Gastroesophageal sphincter (tissue), 4 donors: ENCODE results near the gene PXDC1. TPM values are rescaled to one million over a fixed set of nuclear protein-coding genes. Genes with fewer than 3 reads are reported as not detected.

Experiments used
- ATAC-seq: fragments of 150-250 bp; one replicate; pipeline ENCODE4 v1.9.1; 2016; ENCODE audit warnings: mild to moderate bottlenecking, moderate library complexity
- H3K27ac ChIP-seq, 4 donors: fragments of 200-600 bp; sonication (generic) in 3 of 4; 1 replicate in 3 of 4; 2 replicates in 1 of 4; pipeline ENCODE4 v1.5.1; 2016 to 2019
- H3K27me3 ChIP-seq: fragments of 200-600 bp; sonication (generic); one replicate; pipeline ENCODE4 v1.5.1; 2019
- H3K36me3 ChIP-seq, 2 donors: fragments of 200-600 bp; sonication (generic); one replicate each; pipeline ENCODE4 v1.5.1; 2019; ENCODE audit warnings: control low read depth in 1 of 2
- H3K4me1 ChIP-seq, 3 donors: fragments of 200-600 bp; sonication (generic); 1 replicate in 2 of 3; 2 replicates in 1 of 3; pipeline ENCODE4 v1.5.1; 2016 to 2019; ENCODE audit warnings: control low read depth in 2 of 3
- H3K4me3 ChIP-seq, 2 donors: fragments of 200-600 bp; sonication (generic); one replicate each; pipeline ENCODE4 v1.5.1; 2019; ENCODE audit warnings: mild to moderate bottlenecking in 1 of 2, moderate library complexity in 1 of 2
- H3K9me3 ChIP-seq, 3 donors: fragments of 200-600 bp; sonication (generic); one replicate each; pipeline ENCODE4 v1.5.1; 2017 to 2019; ENCODE audit warnings: control low read depth in 2 of 3
- CTCF ChIP-seq, 4 experiments: fragments of 200-600 bp in 2 of 4; fragments of 450-650 bp in 2 of 4; sonication (generic) in 1 of 4; IDR thresholded peaks; one replicate each; pipeline ENCODE4 v1.5.1; 2017 to 2019; ENCODE audit warnings: antibody characterized with exemption in 4 of 4, mild to moderate bottlenecking in 2 of 4, moderate library complexity in 2 of 4
- EP300 ChIP-seq: sonication (generic); formaldehyde crosslinking; IDR thresholded peaks from one replicate; pipeline ENCODE4 v1.6.1; 2017; ENCODE audit warnings: antibody characterized with exemption, mild to moderate bottlenecking
- POLR2A ChIP-seq, 2 donors: fragments of 450-650 bp; IDR thresholded peaks; one replicate each; pipeline ENCODE4 v1.6.1; 2017; ENCODE audit warnings: antibody characterized with exemption in 2 of 2, mild to moderate bottlenecking in 2 of 2, moderate library complexity in 1 of 2
- POLR2AphosphoS5 ChIP-seq: sonication (generic); formaldehyde crosslinking; IDR thresholded peaks from one replicate; pipeline ENCODE4 v1.6.1; 2017; ENCODE audit warnings: antibody characterized with exemption
- WGBS, 2 donors: methylation state at CpG; one replicate each; pipeline ENCODE4 v1.1.5; 2018; ENCODE audit warnings: low coverage in 1 of 2; 5-methylcytosine and 5-hydroxymethylcytosine counted together
- total RNA-seq, 4 donors: library from RNA; depleted of rRNA; stranded (reverse); fragments of >200 nt; gene quantifications; one replicate each; pipeline ENCODE4 v1.1.0, GENCODE V29; 2016

The PXDC1 gene
- total RNA-seq, 4 donors from 2014 or later, result 78.3 to 182 (median 152) TPM

- Histone ChIP-seq H3K27me3 (no peaks in the 10 kb centered on the region), H3K27ac (no peak overlapping the region), H3K4me3 (no peak overlapping the region), H3K4me1 (peaks cover 0 to 10% (median 0%) of the 10 kb centered on the region in 3 donors), H3K36me3 (no peaks in the 10 kb centered on the region), H3K9me3 (no peaks in the 10 kb centered on the region)
- no peak for ATAC-seq
- TF ChIP-seq POLR2A (IDR thresholded peaks at IDR 0.05) (no peak), EP300 (no peak), POLR2AphosphoS5 (no peak), CTCF (IDR thresholded peaks at IDR 0.05) (no peak)
- WGBS, 2 donors, result 22 to 83% methylated on average over 1 of the region's 1 CpG
Observed at GRCh38 chr6:3715285-3715684, 36.2 kb downstream of the PXDC1 start.

GRCh38 chr6:3714768-3715167 lies 36.7 kb downstream of the PXDC1 start:
- Histone ChIP-seq H3K27ac (no peak overlapping the region), H3K27me3 (no peaks in the 10 kb centered on the region), H3K4me1 (peaks cover 0 to 10% (median 0%) of the 10 kb centered on the region in 3 donors), H3K36me3 (no peaks in the 10 kb centered on the region), H3K9me3 (no peaks in the 10 kb centered on the region), H3K4me3 (no peak overlapping the region)
- 83 to 100% methylated on average over 1 of the region's 1 CpG for WGBS, 2 donors
- ATAC-seq, result no peak
- TF ChIP-seq CTCF (IDR thresholded peaks at IDR 0.05), result no peak
- TF ChIP-seq POLR2A (IDR thresholded peaks at IDR 0.05), result no peak
- TF ChIP-seq POLR2AphosphoS5, result no peak

- H3K27me3 ChIP-seq, result no peaks in the 10 kb centered on the region
- no peak overlapping the region for H3K4me3 ChIP-seq
- H3K36me3 ChIP-seq, result no peaks in the 10 kb centered on the region
- ATAC-seq, result no peak
- H3K9me3 ChIP-seq, result no peaks in the 10 kb centered on the region
- no peak for TF ChIP-seq CTCF (IDR thresholded peaks at IDR 0.05)
- TF ChIP-seq EP300, result no peak
- no peak for TF ChIP-seq POLR2AphosphoS5
- TF ChIP-seq POLR2A (IDR thresholded peaks at IDR 0.05), result no peak
- no peak overlapping the region for H3K27ac ChIP-seq
- 76 to 89% methylated on average over 4 of the region's 4 CpGs for WGBS, 2 donors
- H3K4me1 ChIP-seq, result peaks cover 0 to 6% (median 0%) of the 10 kb centered on the region in 3 donors
Observed at GRCh38 chr6:3714111-3714510, 37.4 kb downstream of the PXDC1 start.

GRCh38 chr6:3712827-3713665 lies 38.5 kb downstream of the PXDC1 start:
- H3K27ac ChIP-seq, result no peak overlapping the region
- TF ChIP-seq EP300, result no peak
- no peak for TF ChIP-seq POLR2AphosphoS5
- no peak for TF ChIP-seq CTCF (IDR thresholded peaks at IDR 0.05)
- TF ChIP-seq POLR2A (IDR thresholded peaks at IDR 0.05), result no peak
- H3K36me3 ChIP-seq, result no peaks in the 10 kb centered on the region
- no peaks in the 10 kb centered on the region for H3K27me3 ChIP-seq
- H3K9me3 ChIP-seq, result no peaks in the 10 kb centered on the region
- H3K4me3 ChIP-seq, result no peak overlapping the region
- whole genome bisulfite sequencing, 2 donors, result 83 to 84% methylated on average over 6 to 7 of the region's 9 CpGs
- no peak for ATAC-seq
- no peaks in the 10 kb centered on the region for H3K4me1 ChIP-seq

GRCh38 chr6:3711776-3712175 lies 39.7 kb downstream of the PXDC1 start:
- Histone ChIP-seq H3K36me3 (no peaks in the 10 kb centered on the region), H3K27me3 (no peaks in the 10 kb centered on the region), H3K27ac (no peak overlapping the region), H3K4me1 (no peaks in the 10 kb centered on the region), H3K4me3 (no peak overlapping the region), H3K9me3 (peaks cover 0 to 2% (median 0%) of the 10 kb centered on the region in 3 donors)
- 88 to 94% methylated on average over 5 to 6 of the region's 6 CpGs for WGBS, 2 donors
- ATAC-seq, result no peak
- TF ChIP-seq POLR2A (IDR thresholded peaks at IDR 0.05) (no peak), CTCF (IDR thresholded peaks at IDR 0.05) (no peak), POLR2AphosphoS5 (no peak), EP300 (no peak)
